GM13977 (cell line): Measurements from ENCODE around the gene CFDP1.

Source experiments
- DNase-seq: peaks from one replicate; pipeline ENCODE4 v3.0.0; 2012; ENCODE audit warnings: low spot score
- CTCF ChIP-seq: IDR thresholded peaks from 2 replicates; pipeline ENCODE4 v1.5.1; 2012; ENCODE audit warnings: mild to moderate bottlenecking, control low read depth; ENCODE audit not compliant: insufficient read depth; ENCODE audit errors: extremely low read depth, missing control alignments
- in situ Hi-C: fragments of 300-500 bp; cut with MboI; formaldehyde crosslinking; loops from one replicate; pipeline ENCODE4 v1.12.0; 2022; ENCODE audit warnings: low sequenced_read_pairs, low pct_unique_long_range_greater_than_20kb, mixed read lengths, inconsistent platforms; ENCODE audit not compliant: unreplicated experiment

CFDP1 gene

GRCh38 chr16:75244844-75245758 is 188.2 kb downstream of the CFDP1 start:
- in situ Hi-C loops, result no loop called here
- DNase-seq, result peak; percentile 70

GRCh38 chr16:75244225-75244809 is 189.0 kb downstream of the CFDP1 start:
- no peak for DNase-seq
- in situ Hi-C loops, result no loop called here
- no peak for TF ChIP-seq CTCF

More at GRCh38 chr16:75244844-75245758, 188.2 kb downstream of the CFDP1 start:
- TF ChIP-seq CTCF, result no peak
